PC-3 (cell line): ENCODE data around the gene RNH1. TPM values are rescaled to one million over a fixed set of nuclear protein-coding genes. Genes with fewer than 3 reads are reported as not detected.

Experiments used
- ATAC-seq: fragments of 200-7000 bp; cut with Tn5 transposase; 2 replicates; pipeline ENCODE4 v1.9.1; 2020; ENCODE audit warnings: mild to moderate bottlenecking, moderate library complexity
- BruUV-seq: library from RNA; stranded (reverse); fragments of 400-500 nt; replicated peaks from 2 replicates; lab custom pipeline; 2021; lab: Mats Ljungman, UMichigan
- CTCF ChIA-PET: fragments of 300-600 bp; sonication (Branson Sonifier 250); formaldehyde crosslinking; loops from one replicate; lab custom pipeline; 2022; ENCODE audit warnings: antibody characterized with exemption; lab: Charles Lee
- POLR2A ChIA-PET: fragments of 300-600 bp; sonication (Branson Sonifier 250); formaldehyde crosslinking; loops from one replicate; lab custom pipeline; 2022; ENCODE audit warnings: antibody characterized with exemption; ENCODE audit not compliant: unreplicated experiment; lab: Charles Lee
- DNase-seq: peaks from one replicate; pipeline ENCODE4 v3.0.0-alpha.2; 2015
- H2AFZ ChIP-seq: fragments of 300-600 bp; sonication (generic); 2 replicates; pipeline ENCODE4 v1.6.0; 2016; ENCODE audit warnings: antibody characterized with exemption, low read length
- H3F3A ChIP-seq: fragments of 300-600 bp; sonication (generic); one replicate; pipeline ENCODE4 v1.6.0; 2017; ENCODE audit warnings: antibody characterized with exemption, low read length, control low read depth, mild to moderate bottlenecking; ENCODE audit not compliant: unreplicated experiment
- H3K27ac ChIP-seq: fragments of 300-600 bp; sonication (generic); 2 replicates; pipeline ENCODE4 v1.5.1; 2016; ENCODE audit warnings: mild to moderate bottlenecking, low read length
- H3K27me3 ChIP-seq: fragments of 300-600 bp; sonication (generic); 2 replicates; pipeline ENCODE4 v1.6.1; 2016; ENCODE audit warnings: low read length, mixed read lengths
- H3K36me3 ChIP-seq: fragments of 300-600 bp; sonication (generic); 2 replicates; pipeline ENCODE4 v1.6.1; 2016; ENCODE audit warnings: low read depth, mixed run types, low read length, mixed read lengths
- H3K4me1 ChIP-seq: fragments of 300-600 bp; sonication (generic); 2 replicates; pipeline ENCODE4 v1.5.1; 2016; ENCODE audit warnings: low read length; ENCODE audit not compliant: insufficient read depth
- H3K4me2 ChIP-seq: fragments of 300-600 bp; sonication (generic); 2 replicates; pipeline ENCODE4 v1.6.0; 2016; ENCODE audit warnings: low read length
- H3K4me3 ChIP-seq: fragments of 300-600 bp; sonication (generic); 2 replicates; pipeline ENCODE4 v1.5.1; 2016; ENCODE audit warnings: mild to moderate bottlenecking, low read length, mixed read lengths
- H3K79me2 ChIP-seq: fragments of 300-600 bp; sonication (generic); 2 replicates; pipeline ENCODE4 v1.6.1; 2017; ENCODE audit warnings: low read length, mixed read lengths
- H3K9ac ChIP-seq: fragments of 300-600 bp; sonication (generic); 2 replicates; pipeline ENCODE4 v1.6.0; 2016; ENCODE audit warnings: mild to moderate bottlenecking, low read length
- H3K9me2 ChIP-seq: fragments of 300-600 bp; sonication (generic); replicated peaks from 2 replicates; pipeline ENCODE4 v1.6.1; 2016; ENCODE audit warnings: mixed run types, low read length, mixed read lengths
- H3K9me3 ChIP-seq: fragments of 300-600 bp; sonication (generic); 2 replicates; pipeline ENCODE4 v1.6.1; 2016; ENCODE audit warnings: low read length, mixed read lengths
- H4K20me1 ChIP-seq: fragments of 300-600 bp; sonication (generic); 2 replicates; pipeline ENCODE4 v1.6.1; 2016; ENCODE audit warnings: low read length, mixed read lengths
- CTCF ChIP-seq: fragments of 300-600 bp; sonication (generic); conservative IDR thresholded peaks from 2 replicates; pipeline ENCODE4 v1.5.1; 2017; ENCODE audit warnings: antibody characterized with exemption, low read depth, mild to moderate bottlenecking, low read length
- EZH2 ChIP-seq: fragments of 300-600 bp; sonication (generic); IDR thresholded peaks from one replicate; pipeline ENCODE4 v1.6.1; 2017; ENCODE audit warnings: antibody characterized with exemption, mild to moderate bottlenecking, low read length; ENCODE audit not compliant: unreplicated experiment
- EZH2phosphoT487 ChIP-seq: fragments of 300-600 bp; sonication (generic); IDR thresholded peaks from 2 replicates; pipeline ENCODE4 v1.6.1; 2018; ENCODE audit warnings: mild to moderate bottlenecking, antibody characterized with exemption, low read length, borderline replicate concordance
- intact Hi-C: fragments of 100-400 bp; cut with micrococcal nuclease; formaldehyde crosslinking; loops from 2 replicates; pipeline ENCODE4 v1.9.0; 2023
- total RNA-seq: library from RNA; depleted of rRNA; stranded (reverse); fragments of >200 nt; gene quantifications from 2 replicates; pipeline ENCODE4 v1.2.3, GENCODE V29; 2014

RNH1 gene
- total RNA-seq, 1 experiment from 2014 or later = 258 TPM

GRCh38 chr11:496834-497564 lies 10.0 kb downstream of the RNH1 start:
- POLR2A ChIA-PET = no interaction called here
- intact Hi-C loops = no loop called here

GRCh38 chr11:495537-495931 lies 11.5 kb downstream of the RNH1 start:
- BruUV-seq = no TSS peak
- no peaks in the 10 kb centered on the region for H3F3A ChIP-seq
- H3K4me2 ChIP-seq = no peak overlapping the region
- peaks cover 21% of the 10 kb centered on the region for H3K36me3 ChIP-seq
- H3K27me3 ChIP-seq = no peaks in the 10 kb centered on the region
- no peak for TF ChIP-seq EZH2
- no peak for TF ChIP-seq EZH2phosphoT487
- TF ChIP-seq CTCF = no peak
- ATAC-seq (no peak), DNase-seq (no peak)
- intact Hi-C loops = no loop called here
- H3K4me3 ChIP-seq = no peak overlapping the region
- CTCF ChIA-PET = no interaction called here
- H3K79me2 ChIP-seq = no peaks in the 10 kb centered on the region
- H3K4me1 ChIP-seq = no peaks in the 10 kb centered on the region
- H4K20me1 ChIP-seq = no peaks in the 10 kb centered on the region
- POLR2A ChIA-PET = no interaction called here
- H3K27ac ChIP-seq = no peak overlapping the region
- H3K9me3 ChIP-seq = no peaks in the 10 kb centered on the region
- H3K9ac ChIP-seq = no peak overlapping the region
- H3K9me2 ChIP-seq = no peaks in the 10 kb centered on the region
- H2AFZ ChIP-seq = no peak overlapping the region

More at GRCh38 chr11:496834-497564, 10.0 kb downstream of the RNH1 start:
- CTCF ChIA-PET = no interaction called here
- H2AFZ ChIP-seq = no peak overlapping the region
- H3K9me3 ChIP-seq = no peaks in the 10 kb centered on the region
- no peaks in the 10 kb centered on the region for H3F3A ChIP-seq
- H3K27ac ChIP-seq = no peak overlapping the region
- BruUV-seq = no TSS peak
- peak; percentile 6 for DNase-seq
- no peak overlapping the region for H3K4me3 ChIP-seq
- H3K9ac ChIP-seq = no peak overlapping the region
- no peak for ATAC-seq
- H3K4me1 ChIP-seq = no peaks in the 10 kb centered on the region
- no peak overlapping the region for H3K4me2 ChIP-seq
- no peak for TF ChIP-seq EZH2phosphoT487
- TF ChIP-seq CTCF = no peak
- no peak for TF ChIP-seq EZH2
- no peaks in the 10 kb centered on the region for H3K79me2 ChIP-seq
- no peaks in the 10 kb centered on the region for H3K27me3 ChIP-seq
- peaks cover 21% of the 10 kb centered on the region for H3K36me3 ChIP-seq
- H3K9me2 ChIP-seq = no peaks in the 10 kb centered on the region
- H4K20me1 ChIP-seq = no peaks in the 10 kb centered on the region

GRCh38 chr11:494761-495536 lies 12.1 kb downstream of the RNH1 start:
- BruUV-seq = TSS peak; percentile 13
- Histone ChIP-seq H3K4me2 (no peak overlapping the region), H3K9ac (no peak overlapping the region), H4K20me1 (no peaks in the 10 kb centered on the region), H3F3A (no peaks in the 10 kb centered on the region), H3K36me3 (peaks cover 21% of the 10 kb centered on the region), H2AFZ (no peak overlapping the region), H3K4me3 (no peak overlapping the region), H3K79me2 (no peaks in the 10 kb centered on the region), H3K27ac (no peak overlapping the region), H3K9me2 (no peaks in the 10 kb centered on the region), H3K4me1 (no peaks in the 10 kb centered on the region), H3K9me3 (no peaks in the 10 kb centered on the region), H3K27me3 (no peaks in the 10 kb centered on the region)
- POLR2A ChIA-PET = no interaction called here
- CTCF ChIA-PET = no interaction called here
- DNase-seq = no peak
- no peak for ATAC-seq
- intact Hi-C loops = no loop called here
- TF ChIP-seq EZH2 (no peak), CTCF (no peak)
